PC-9 (cell line): Measurements from ENCODE around the gene ARSI.

Source experiments
- EZH2 ChIP-seq: fragments of 200-600 bp; sonication (generic); IDR thresholded peaks from 2 replicates; pipeline ENCODE4 v1.8.0; 2017; ENCODE audit warnings: antibody characterized with exemption, low read depth
- TF ChIP-seq, protein P1 (sequence below): fragments of 200-600 bp; sonication (generic); conservative IDR thresholded peaks from 2 replicates; pipeline ENCODE4 v1.6.1; 2017; ENCODE audit warnings: mixed run types, antibody characterized with exemption, mild to moderate bottlenecking, moderate library complexity

DNA sequence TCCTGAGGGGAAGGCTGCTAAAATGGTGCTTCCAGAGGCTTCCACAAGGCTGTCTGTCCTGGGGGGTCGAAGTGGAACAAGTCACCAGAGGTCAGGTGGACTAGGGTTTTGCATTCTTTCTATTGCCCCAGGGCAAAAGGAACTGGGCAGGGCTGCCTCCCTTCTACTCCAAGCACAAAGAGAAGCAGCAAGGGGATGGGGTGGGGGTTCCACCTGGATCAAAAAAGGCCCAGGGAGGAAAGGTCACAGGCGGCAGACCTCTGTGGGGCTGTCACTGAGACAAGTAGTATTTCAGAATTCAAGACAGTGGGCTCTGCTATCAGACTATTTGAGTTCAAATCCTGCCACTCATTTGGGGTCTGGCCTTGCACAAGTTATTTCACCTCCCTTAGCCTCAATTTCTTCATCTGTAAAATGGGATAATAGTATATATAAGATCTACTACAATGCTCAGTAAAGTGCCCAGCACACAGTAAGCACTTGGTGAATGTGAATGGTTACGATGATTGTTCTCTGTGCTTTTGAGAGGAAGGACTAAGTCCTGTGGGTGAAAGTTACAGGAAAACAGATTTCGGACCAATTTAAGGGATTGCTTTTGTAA lies 1.9 kb upstream of the ARSI start:
- TF ChIP-seq, protein P1, sequence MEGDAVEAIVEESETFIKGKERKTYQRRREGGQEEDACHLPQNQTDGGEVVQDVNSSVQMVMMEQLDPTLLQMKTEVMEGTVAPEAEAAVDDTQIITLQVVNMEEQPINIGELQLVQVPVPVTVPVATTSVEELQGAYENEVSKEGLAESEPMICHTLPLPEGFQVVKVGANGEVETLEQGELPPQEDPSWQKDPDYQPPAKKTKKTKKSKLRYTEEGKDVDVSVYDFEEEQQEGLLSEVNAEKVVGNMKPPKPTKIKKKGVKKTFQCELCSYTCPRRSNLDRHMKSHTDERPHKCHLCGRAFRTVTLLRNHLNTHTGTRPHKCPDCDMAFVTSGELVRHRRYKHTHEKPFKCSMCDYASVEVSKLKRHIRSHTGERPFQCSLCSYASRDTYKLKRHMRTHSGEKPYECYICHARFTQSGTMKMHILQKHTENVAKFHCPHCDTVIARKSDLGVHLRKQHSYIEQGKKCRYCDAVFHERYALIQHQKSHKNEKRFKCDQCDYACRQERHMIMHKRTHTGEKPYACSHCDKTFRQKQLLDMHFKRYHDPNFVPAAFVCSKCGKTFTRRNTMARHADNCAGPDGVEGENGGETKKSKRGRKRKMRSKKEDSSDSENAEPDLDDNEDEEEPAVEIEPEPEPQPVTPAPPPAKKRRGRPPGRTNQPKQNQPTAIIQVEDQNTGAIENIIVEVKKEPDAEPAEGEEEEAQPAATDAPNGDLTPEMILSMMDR, result no peak
- no peak for TF ChIP-seq EZH2
